Measurements from ENCODE around the gene PROM2. TPM values are rescaled to one million over a fixed set of nuclear protein-coding genes. Genes with fewer than 3 reads are reported as not detected.

Gene PROM2
- total RNA-seq, 2 donors from 2014 or later: 2.2 to 2.3 TPM

GRCh38 chr2:95262896-95263542 is 11.2 kb upstream of the PROM2 start:
- Histone ChIP-seq H3K27me3 (ENCODE audit: control insufficient read depth, insufficient read depth, low read length, poor library complexity, severe bottlenecking) (no peaks in the 10 kb centered on the region), H3K9ac (ENCODE audit: extremely low read depth, low read length, poor library complexity, severe bottlenecking) (no peak overlapping the region), H3K27ac (ENCODE audit: low read depth, low read length) (no peak overlapping the region), H3K4me1 (ENCODE audit: control insufficient read depth, insufficient read depth, low read length) (no peaks in the 10 kb centered on the region), H3K36me3 (ENCODE audit: control insufficient read depth, insufficient read depth, low read length) (no peaks in the 10 kb centered on the region), H3K9me3 (ENCODE audit: control insufficient read depth, low read length) (peaks cover 11% of the 10 kb centered on the region), H3K4me3 (ENCODE audit: low read length) (no peak overlapping the region)
- H3K4me3 Mint-ChIP-seq: no peak overlapping the region
- H3K36me3 Mint-ChIP-seq (ENCODE audit: low read depth): peaks cover 2% of the 10 kb centered on the region
- no peak for DNase-seq
- H3K4me1 Mint-ChIP-seq: no peaks in the 10 kb centered on the region
- no peak overlapping the region for H3K27ac Mint-ChIP-seq
- TF ChIP-seq CTCF (conservative IDR thresholded peaks at IDR 0.05): no peak
- peaks cover 7% of the 10 kb centered on the region for H3K9me3 Mint-ChIP-seq
- no peaks in the 10 kb centered on the region for H3K27me3 Mint-ChIP-seq (ENCODE audit: insufficient read depth)
- WGBS, 2 experiments (ENCODE audit: insufficient coverage in 1 of 2, insufficient read length in 1 of 2): 60 to 79% methylated on average over 1 to 2 of the region's 2 CpGs

- Mint-ChIP-seq H3K4me1 (no peaks in the 10 kb centered on the region), H3K27me3 (ENCODE audit: insufficient read depth) (no peaks in the 10 kb centered on the region), H3K4me3 (no peak overlapping the region), H3K36me3 (ENCODE audit: low read depth) (no peaks in the 10 kb centered on the region), H3K27ac (no peak overlapping the region), H3K9me3 (no peaks in the 10 kb centered on the region)
- 75 to 77% methylated on average over 6 of the region's 6 CpGs for WGBS, 2 experiments (ENCODE audit: insufficient coverage in 1 of 2, insufficient read length in 1 of 2)
- Histone ChIP-seq H3K27me3 (ENCODE audit: control insufficient read depth, insufficient read depth, low read length, poor library complexity, severe bottlenecking) (no peaks in the 10 kb centered on the region), H3K9ac (ENCODE audit: extremely low read depth, low read length, poor library complexity, severe bottlenecking) (no peak overlapping the region), H3K4me3 (ENCODE audit: low read length) (no peak overlapping the region), H3K9me3 (ENCODE audit: control insufficient read depth, low read length) (no peaks in the 10 kb centered on the region), H3K27ac (ENCODE audit: low read depth, low read length) (no peak overlapping the region), H3K36me3 (ENCODE audit: control insufficient read depth, insufficient read depth, low read length) (no peaks in the 10 kb centered on the region), H3K4me1 (ENCODE audit: control insufficient read depth, insufficient read depth, low read length) (no peaks in the 10 kb centered on the region)
- no peak for TF ChIP-seq CTCF (conservative IDR thresholded peaks at IDR 0.05)
- DNase-seq: no peak
Measured at GRCh38 chr2:95264624-95265023, 9.6 kb upstream of the PROM2 start.

- no peaks in the 10 kb centered on the region for H3K27me3 ChIP-seq (ENCODE audit: control insufficient read depth, insufficient read depth, low read length, poor library complexity, severe bottlenecking)
- no peak overlapping the region for H3K4me3 ChIP-seq (ENCODE audit: low read length)
- H3K27ac ChIP-seq (ENCODE audit: low read depth, low read length): no peak overlapping the region
- Mint-ChIP-seq H3K27ac (no peak overlapping the region), H3K9me3 (no peaks in the 10 kb centered on the region), H3K4me1 (no peaks in the 10 kb centered on the region), H3K27me3 (ENCODE audit: insufficient read depth) (no peaks in the 10 kb centered on the region), H3K36me3 (ENCODE audit: low read depth) (no peaks in the 10 kb centered on the region), H3K4me3 (no peak overlapping the region)
- 87 to 96% methylated on average over 3 to 4 of the region's 4 CpGs for WGBS, 2 experiments (ENCODE audit: insufficient coverage in 1 of 2, insufficient read length in 1 of 2)
- H3K9ac ChIP-seq (ENCODE audit: extremely low read depth, low read length, poor library complexity, severe bottlenecking): no peak overlapping the region
- TF ChIP-seq CTCF (conservative IDR thresholded peaks at IDR 0.05): no peak
- H3K36me3 ChIP-seq (ENCODE audit: control insufficient read depth, insufficient read depth, low read length): no peaks in the 10 kb centered on the region
- DNase-seq: no peak
- no peaks in the 10 kb centered on the region for H3K4me1 ChIP-seq (ENCODE audit: control insufficient read depth, insufficient read depth, low read length)
- H3K9me3 ChIP-seq (ENCODE audit: control insufficient read depth, low read length): no peaks in the 10 kb centered on the region
Measured at GRCh38 chr2:95265182-95265581, 9.1 kb upstream of the PROM2 start.
